ENCODE data around the gene CSNK1G3. TPM values are rescaled to one million over a fixed set of nuclear protein-coding genes. Genes with fewer than 3 reads are reported as not detected.

The CSNK1G3 gene
- total RNA-seq, 1 donor: 66.9 TPM

- TF ChIP-seq, protein P1, sequence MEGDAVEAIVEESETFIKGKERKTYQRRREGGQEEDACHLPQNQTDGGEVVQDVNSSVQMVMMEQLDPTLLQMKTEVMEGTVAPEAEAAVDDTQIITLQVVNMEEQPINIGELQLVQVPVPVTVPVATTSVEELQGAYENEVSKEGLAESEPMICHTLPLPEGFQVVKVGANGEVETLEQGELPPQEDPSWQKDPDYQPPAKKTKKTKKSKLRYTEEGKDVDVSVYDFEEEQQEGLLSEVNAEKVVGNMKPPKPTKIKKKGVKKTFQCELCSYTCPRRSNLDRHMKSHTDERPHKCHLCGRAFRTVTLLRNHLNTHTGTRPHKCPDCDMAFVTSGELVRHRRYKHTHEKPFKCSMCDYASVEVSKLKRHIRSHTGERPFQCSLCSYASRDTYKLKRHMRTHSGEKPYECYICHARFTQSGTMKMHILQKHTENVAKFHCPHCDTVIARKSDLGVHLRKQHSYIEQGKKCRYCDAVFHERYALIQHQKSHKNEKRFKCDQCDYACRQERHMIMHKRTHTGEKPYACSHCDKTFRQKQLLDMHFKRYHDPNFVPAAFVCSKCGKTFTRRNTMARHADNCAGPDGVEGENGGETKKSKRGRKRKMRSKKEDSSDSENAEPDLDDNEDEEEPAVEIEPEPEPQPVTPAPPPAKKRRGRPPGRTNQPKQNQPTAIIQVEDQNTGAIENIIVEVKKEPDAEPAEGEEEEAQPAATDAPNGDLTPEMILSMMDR (IDR thresholded peaks at IDR 0.05; ENCODE audit: insufficient read depth, low read depth, low read length): no peak
- DNase-seq (ENCODE audit: low read depth): no peak
These were observed 60.0 kb downstream of the CSNK1G3 start for GRCh38 chr5:123571927-123572326.

DNA sequence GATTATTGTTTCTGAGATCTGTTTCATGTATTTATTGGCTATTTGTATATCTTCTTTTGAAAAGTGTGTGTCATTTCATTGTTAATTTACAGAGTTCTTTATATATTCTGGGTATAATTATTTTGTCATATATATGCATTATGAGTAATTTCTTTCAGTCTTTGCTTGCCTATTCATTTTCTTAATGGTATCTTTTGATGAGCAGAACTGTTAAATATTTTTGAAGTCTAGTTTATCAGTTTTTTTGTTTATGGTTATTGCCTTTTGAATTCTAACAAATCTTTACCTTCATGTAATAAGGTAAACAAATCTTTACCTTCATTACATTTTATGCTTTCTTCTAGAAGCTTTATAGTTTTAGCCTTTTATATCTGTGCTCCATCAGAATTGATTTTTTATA, 66.4 kb downstream of the CSNK1G3 start:
- DNase-seq (ENCODE audit: low read depth): no peak
- no peak overlapping the region for H3K4me3 ChIP-seq (ENCODE audit: low read depth, low read length)
- TF ChIP-seq, protein P1 (IDR thresholded peaks at IDR 0.05; ENCODE audit: insufficient read depth, low read depth, low read length): no peak

More at GRCh38 chr5:123571927-123572326, 60.0 kb downstream of the CSNK1G3 start:
- no peak overlapping the region for H3K4me3 ChIP-seq (ENCODE audit: low read depth, low read length)

- no peak overlapping the region for H3K4me3 ChIP-seq (ENCODE audit: low read depth, low read length)
- no peak for DNase-seq (ENCODE audit: low read depth)
- TF ChIP-seq, protein P1 (IDR thresholded peaks at IDR 0.05; ENCODE audit: insufficient read depth, low read depth, low read length): no peak
These were observed 67.4 kb downstream of the CSNK1G3 start for GRCh38 chr5:123579410-123579809.

DNA sequence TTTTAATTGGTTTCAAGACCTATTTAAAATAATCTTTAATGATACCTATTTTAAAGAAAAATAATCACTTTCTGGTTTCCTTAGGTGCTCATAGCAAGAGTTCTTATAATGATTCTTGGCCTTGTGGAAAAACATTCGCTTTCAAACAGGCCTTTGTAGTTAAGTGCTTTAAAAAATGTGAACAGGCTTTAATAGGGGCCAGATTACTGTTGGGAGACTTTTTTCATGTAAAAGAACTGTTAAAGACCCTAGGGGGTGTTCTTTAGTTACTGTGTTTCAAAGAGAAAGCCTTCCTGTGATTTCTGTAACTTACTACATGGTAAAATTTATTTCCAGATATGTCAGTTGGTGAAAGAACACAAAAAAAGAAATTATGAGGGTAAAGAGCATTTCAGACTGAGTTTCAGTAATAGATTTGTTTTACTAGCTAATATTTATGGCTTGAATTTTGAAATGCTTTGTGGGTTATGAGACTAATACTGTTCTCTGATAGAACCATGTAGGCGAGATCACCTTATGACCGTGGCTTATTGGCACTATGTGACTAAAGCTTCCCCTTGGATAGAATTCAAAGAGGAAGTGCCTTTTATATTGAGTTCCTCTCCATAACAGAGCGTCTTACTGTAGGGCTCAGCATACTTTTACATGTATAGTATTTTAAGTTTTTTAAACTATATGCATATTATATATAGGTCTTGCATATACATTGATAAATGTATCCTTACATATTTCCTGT, 70.7 kb downstream of the CSNK1G3 start:
- TF ChIP-seq, protein P1 (IDR thresholded peaks at IDR 0.05; ENCODE audit: insufficient read depth, low read depth, low read length): no peak
- H3K4me3 ChIP-seq (ENCODE audit: low read depth, low read length): no peak overlapping the region
- no peak for DNase-seq (ENCODE audit: low read depth)

GRCh38 chr5:123585871-123586270, 73.9 kb downstream of the CSNK1G3 start:
- TF ChIP-seq, protein P1 (IDR thresholded peaks at IDR 0.05; ENCODE audit: insufficient read depth, low read depth, low read length): no peak
- DNase-seq (ENCODE audit: low read depth): no peak
- no peak overlapping the region for H3K4me3 ChIP-seq (ENCODE audit: low read depth, low read length)

DNA sequence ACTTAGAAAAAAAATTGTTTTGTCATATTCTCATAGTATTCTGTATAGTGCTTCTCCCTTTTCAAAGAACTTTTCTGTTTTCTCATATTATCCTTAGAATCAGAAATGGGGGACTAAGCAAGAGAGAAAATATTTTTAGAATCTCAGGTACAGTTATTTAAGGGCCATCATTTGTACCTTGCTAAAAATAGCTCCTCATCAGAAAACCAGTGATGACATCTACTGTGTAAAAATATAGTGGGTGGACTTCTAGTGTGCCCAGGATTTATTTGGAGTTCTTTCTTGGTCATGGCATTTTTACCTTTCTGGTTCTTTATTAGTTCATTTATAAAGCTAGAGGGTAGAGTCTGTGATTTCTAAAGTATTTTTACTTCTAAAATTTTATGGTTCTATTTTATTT, 82.5 kb downstream of the CSNK1G3 start:
- TF ChIP-seq, protein P1 (IDR thresholded peaks at IDR 0.05; ENCODE audit: insufficient read depth, low read depth, low read length): no peak
- no peak for DNase-seq (ENCODE audit: low read depth)
- H3K4me3 ChIP-seq (ENCODE audit: low read depth, low read length): no peak overlapping the region

DNA sequence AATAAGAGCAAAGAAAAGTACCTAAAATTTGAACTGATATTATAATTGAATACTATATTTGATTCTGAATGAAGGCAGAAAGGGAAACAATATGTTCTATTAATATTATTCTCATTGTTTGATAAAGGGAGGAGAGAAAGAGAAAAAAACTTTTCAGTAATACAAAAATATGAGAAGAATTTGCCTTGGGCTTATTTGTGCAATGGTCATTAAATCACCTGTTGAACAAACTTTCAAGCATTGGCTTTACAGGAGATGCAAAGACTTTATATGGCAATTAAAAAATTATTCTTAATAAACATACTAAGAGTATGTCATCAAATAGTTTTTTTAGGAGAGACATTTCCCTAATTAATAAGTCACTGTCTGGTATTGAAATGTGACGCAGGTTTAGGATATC, 85.0 kb downstream of the CSNK1G3 start:
- no peak for DNase-seq (ENCODE audit: low read depth)
- TF ChIP-seq, protein P1 (IDR thresholded peaks at IDR 0.05; ENCODE audit: insufficient read depth, low read depth, low read length): no peak
- H3K4me3 ChIP-seq (ENCODE audit: low read depth, low read length): no peak overlapping the region

Data from fibroblast of villous mesenchyme (primary cell).